Uterus (tissue), 4 donors: ENCODE results near the gene CACNA1D. TPM values are rescaled to one million over a fixed set of nuclear protein-coding genes. Genes with fewer than 3 reads are reported as not detected.

Experiments used
- DNase-seq, 2 donors: peaks; one replicate each; pipeline ENCODE4 v3.0.0-alpha.2; 2019 to 2020
- H3K27ac ChIP-seq, 2 donors: fragments of 200-600 bp; sonication (generic); 1 replicate in 1 of 2; 2 replicates in 1 of 2; pipeline ENCODE4 v1.5.1; 2016 to 2018
- H3K27me3 ChIP-seq, 2 donors: fragments of 200-600 bp; sonication (generic); one replicate each; pipeline ENCODE4 v1.5.1; 2018 to 2019; ENCODE audit warnings: control low read depth in 1 of 2
- H3K36me3 ChIP-seq, 2 donors: fragments of 200-600 bp; sonication (generic); one replicate each; pipeline ENCODE4 v1.5.1; 2019; ENCODE audit warnings: control low read depth in 1 of 2
- H3K4me1 ChIP-seq, 2 donors: fragments of 200-600 bp; sonication (generic); one replicate each; pipeline ENCODE4 v1.5.1; 2018 to 2019; ENCODE audit warnings: control low read depth in 1 of 2
- H3K4me3 ChIP-seq, 2 donors: fragments of 200-600 bp; sonication (generic); 1 replicate in 1 of 2; 2 replicates in 1 of 2; pipeline ENCODE4 v1.5.1; 2018 to 2019; ENCODE audit warnings: mild to moderate bottlenecking in 1 of 2
- H3K9me3 ChIP-seq, 2 donors: fragments of 200-600 bp; sonication (generic); one replicate each; pipeline ENCODE4 v1.5.1; 2019; ENCODE audit warnings: control low read depth in 1 of 2
- POLR2A ChIP-seq, 2 donors: fragments of 450-650 bp; IDR thresholded peaks; one replicate each; pipeline ENCODE4 v1.6.1; 2016; ENCODE audit warnings: antibody characterized with exemption in 2 of 2, mild to moderate bottlenecking in 1 of 2, moderate library complexity in 1 of 2
- intact Hi-C: fragments of 100-400 bp; cut with DNase I; formaldehyde crosslinking; loops from one replicate; pipeline ENCODE4 v1.15.1; 2023; ENCODE audit warnings: low total_unique reads
- total RNA-seq, 4 donors: library from RNA; depleted of rRNA in 3 of 4; stranded (reverse); fragments of >200 nt in 3 of 4; gene quantifications; one replicate each; pipeline versions ENCODE4 v1.1.0 to v1.2.4, GENCODE V29; 2014 to 2023
- TF ChIP-seq, protein P1 (sequence below), 4 experiments: fragments of 200-600 bp in 2 of 4; fragments of 450-650 bp in 2 of 4; sonication (generic) in 2 of 4; IDR thresholded peaks; one replicate each; pipeline ENCODE4 v1.5.1; 2016 to 2019; ENCODE audit warnings: antibody characterized with exemption in 4 of 4, mild to moderate bottlenecking in 2 of 4, moderate library complexity in 1 of 4
- donor health status: DM: yes; HTN: yes; CAD: no.

The CACNA1D gene
- total RNA-seq, 4 donors from 2014 or later = 0.88 to 97.5 (median 63.4) TPM

- intact Hi-C loops = no loop called here
- no peaks in the 10 kb centered on the region for H3K4me1 ChIP-seq
- H3K36me3 ChIP-seq = no peaks in the 10 kb centered on the region
- no peak for DNase-seq
- H3K4me3 ChIP-seq = no peak overlapping the region
- H3K27me3 ChIP-seq = no peaks in the 10 kb centered on the region
- peak overlapping the region; percentile 39 to 64 for H3K27ac ChIP-seq
- TF ChIP-seq POLR2A (IDR thresholded peaks at IDR 0.05) = no peak
- TF ChIP-seq, protein P1, sequence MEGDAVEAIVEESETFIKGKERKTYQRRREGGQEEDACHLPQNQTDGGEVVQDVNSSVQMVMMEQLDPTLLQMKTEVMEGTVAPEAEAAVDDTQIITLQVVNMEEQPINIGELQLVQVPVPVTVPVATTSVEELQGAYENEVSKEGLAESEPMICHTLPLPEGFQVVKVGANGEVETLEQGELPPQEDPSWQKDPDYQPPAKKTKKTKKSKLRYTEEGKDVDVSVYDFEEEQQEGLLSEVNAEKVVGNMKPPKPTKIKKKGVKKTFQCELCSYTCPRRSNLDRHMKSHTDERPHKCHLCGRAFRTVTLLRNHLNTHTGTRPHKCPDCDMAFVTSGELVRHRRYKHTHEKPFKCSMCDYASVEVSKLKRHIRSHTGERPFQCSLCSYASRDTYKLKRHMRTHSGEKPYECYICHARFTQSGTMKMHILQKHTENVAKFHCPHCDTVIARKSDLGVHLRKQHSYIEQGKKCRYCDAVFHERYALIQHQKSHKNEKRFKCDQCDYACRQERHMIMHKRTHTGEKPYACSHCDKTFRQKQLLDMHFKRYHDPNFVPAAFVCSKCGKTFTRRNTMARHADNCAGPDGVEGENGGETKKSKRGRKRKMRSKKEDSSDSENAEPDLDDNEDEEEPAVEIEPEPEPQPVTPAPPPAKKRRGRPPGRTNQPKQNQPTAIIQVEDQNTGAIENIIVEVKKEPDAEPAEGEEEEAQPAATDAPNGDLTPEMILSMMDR (IDR thresholded peaks at IDR 0.05) = no peak
- H3K9me3 ChIP-seq = no peaks in the 10 kb centered on the region
These were observed 156.0 kb downstream of the CACNA1D start for GRCh38 chr3:53650424-53650823.

GRCh38 chr3:53650928-53651661, 156.7 kb downstream of the CACNA1D start:
- Histone ChIP-seq H3K27me3 (no peaks in the 10 kb centered on the region), H3K27ac (peak overlapping the region; percentile 39 to 72), H3K4me1 (no peaks in the 10 kb centered on the region), H3K4me3 (no peak overlapping the region), H3K36me3 (no peaks in the 10 kb centered on the region), H3K9me3 (no peaks in the 10 kb centered on the region)
- DNase-seq = no peak
- TF ChIP-seq POLR2A (IDR thresholded peaks at IDR 0.05) = no peak
- TF ChIP-seq, protein P1 (IDR thresholded peaks at IDR 0.05) = no peak
- intact Hi-C loops = no loop called here

- H3K4me1 ChIP-seq = no peaks in the 10 kb centered on the region
- H3K9me3 ChIP-seq = no peaks in the 10 kb centered on the region
- H3K36me3 ChIP-seq = no peaks in the 10 kb centered on the region
- intact Hi-C loops = no loop called here
- no peak for DNase-seq
- no peak overlapping the region for H3K4me3 ChIP-seq
- TF ChIP-seq, protein P1 (IDR thresholded peaks at IDR 0.05) = no peak
- no peak for TF ChIP-seq POLR2A (IDR thresholded peaks at IDR 0.05)
- H3K27ac ChIP-seq = peak overlapping the region; percentile 39 to 72
- no peaks in the 10 kb centered on the region for H3K27me3 ChIP-seq
These were observed 157.5 kb downstream of the CACNA1D start for GRCh38 chr3:53651927-53652326.

GRCh38 chr3:53657651-53658050, 163.2 kb downstream of the CACNA1D start:
- Histone ChIP-seq H3K27ac (no peak overlapping the region), H3K4me1 (no peaks in the 10 kb centered on the region), H3K36me3 (no peaks in the 10 kb centered on the region), H3K9me3 (no peaks in the 10 kb centered on the region), H3K4me3 (no peak overlapping the region), H3K27me3 (no peaks in the 10 kb centered on the region)
- intact Hi-C loops = no loop called here
- no peak for TF ChIP-seq POLR2A (IDR thresholded peaks at IDR 0.05)
- TF ChIP-seq, protein P1 (IDR thresholded peaks at IDR 0.05) = no peak
- no peak for DNase-seq

DNA sequence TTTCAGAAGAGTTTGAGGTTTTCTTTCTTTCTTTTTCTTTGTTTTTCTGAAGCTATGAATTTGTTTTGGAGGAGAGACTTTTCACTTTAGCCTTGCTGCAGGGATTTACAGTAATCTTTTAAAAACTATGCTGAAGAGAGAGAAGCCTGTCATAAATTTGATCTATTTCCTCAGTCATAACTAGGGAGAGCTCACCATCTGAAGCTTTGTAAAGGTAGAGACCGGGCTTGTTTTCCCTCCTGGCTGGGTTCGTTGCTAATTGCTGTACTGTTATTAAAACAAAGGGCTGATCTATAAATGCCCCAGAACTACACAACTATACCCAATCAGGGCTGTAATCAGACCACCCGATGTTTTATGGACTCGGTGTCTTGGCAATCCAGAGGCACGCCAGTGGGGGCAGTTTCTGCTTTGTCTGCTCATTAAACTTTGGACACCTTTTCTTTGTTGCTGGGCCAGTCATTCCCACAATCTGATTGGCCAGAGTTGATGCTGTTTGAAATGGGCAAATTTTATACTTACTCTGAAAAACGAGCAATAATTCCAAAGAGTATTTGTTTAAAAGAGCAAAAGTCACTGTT, 164.3 kb downstream of the CACNA1D start:
- no peaks in the 10 kb centered on the region for H3K9me3 ChIP-seq
- H3K4me1 ChIP-seq = no peaks in the 10 kb centered on the region
- no peak overlapping the region for H3K27ac ChIP-seq
- H3K27me3 ChIP-seq = no peaks in the 10 kb centered on the region
- no peaks in the 10 kb centered on the region for H3K36me3 ChIP-seq
- TF ChIP-seq POLR2A (IDR thresholded peaks at IDR 0.05) = no peak
- TF ChIP-seq, protein P1 (IDR thresholded peaks at IDR 0.05) = no peak
- intact Hi-C loops = no loop called here
- H3K4me3 ChIP-seq = no peak overlapping the region
- DNase-seq = no peak
